Skeletal muscle satellite cell (primary cell): Measurements from ENCODE around the gene PPT2.

Experiments
- H3K27me3 ChIP-seq: 2 replicates; pipeline ENCODE4 v1.7.0; 2013; ENCODE audit warnings: low read length; ENCODE audit not compliant: control insufficient read depth, insufficient read depth
- H3K36me3 ChIP-seq: 2 replicates; pipeline ENCODE4 v1.7.0; 2013; ENCODE audit warnings: mild to moderate bottlenecking, control low read depth, low read length; ENCODE audit not compliant: insufficient read depth
- H3K4me1 ChIP-seq: 2 replicates; pipeline ENCODE4 v1.7.0; 2013; ENCODE audit warnings: low read length; ENCODE audit not compliant: control insufficient read depth, insufficient read depth
- H3K4me2 ChIP-seq: 2 replicates; pipeline ENCODE4 v1.7.0; 2013; ENCODE audit warnings: mild to moderate bottlenecking, low read length
- H3K4me3 ChIP-seq: 2 replicates; pipeline ENCODE4 v1.7.0; 2013; ENCODE audit warnings: low read length
- H3K9ac ChIP-seq: 2 replicates; pipeline ENCODE4 v1.7.0; 2013; ENCODE audit warnings: mild to moderate bottlenecking, low read depth, low read length, moderate library complexity
- H3K9me3 ChIP-seq: replicated peaks from 2 replicates; pipeline ENCODE4 v1.7.0; 2013; ENCODE audit warnings: mild to moderate bottlenecking, control low read depth, low read length

Gene PPT2

GRCh38 chr6:32195902-32196681, 42.2 kb downstream of the PPT2 start:
- Histone ChIP-seq H3K4me3 (peak overlapping the region; percentile 97), H3K4me1 (peaks cover 26% of the 10 kb centered on the region), H3K9ac (peak overlapping the region; percentile 100), H3K36me3 (no peaks in the 10 kb centered on the region), H3K27me3 (no peaks in the 10 kb centered on the region), H3K4me2 (peak overlapping the region; percentile 99), H3K9me3 (no peaks in the 10 kb centered on the region)

GRCh38 chr6:32196682-32197616, 43.0 kb downstream of the PPT2 start:
- Histone ChIP-seq H3K9ac (peak overlapping the region; percentile 100), H3K4me2 (peak overlapping the region; percentile 99), H3K9me3 (no peaks in the 10 kb centered on the region), H3K4me1 (peaks cover 25% of the 10 kb centered on the region), H3K27me3 (peaks cover 6% of the 10 kb centered on the region), H3K4me3 (peak overlapping the region; percentile 97), H3K36me3 (no peaks in the 10 kb centered on the region)

- H3K27me3 ChIP-seq = peaks cover 6% of the 10 kb centered on the region
- no peak overlapping the region for H3K4me3 ChIP-seq
- H3K4me2 ChIP-seq = no peak overlapping the region
- H3K9ac ChIP-seq = no peak overlapping the region
- H3K9me3 ChIP-seq = no peaks in the 10 kb centered on the region
- no peaks in the 10 kb centered on the region for H3K36me3 ChIP-seq
- peaks cover 19% of the 10 kb centered on the region for H3K4me1 ChIP-seq
Measured at GRCh38 chr6:32198345-32198696, 44.4 kb downstream of the PPT2 start.

GRCh38 chr6:32198866-32199265, 44.9 kb downstream of the PPT2 start:
- H3K27me3 ChIP-seq = peaks cover 7% of the 10 kb centered on the region
- no peak overlapping the region for H3K9ac ChIP-seq
- H3K9me3 ChIP-seq = no peaks in the 10 kb centered on the region
- H3K4me3 ChIP-seq = no peak overlapping the region
- H3K4me1 ChIP-seq = peaks cover 19% of the 10 kb centered on the region
- no peaks in the 10 kb centered on the region for H3K36me3 ChIP-seq
- no peak overlapping the region for H3K4me2 ChIP-seq

GRCh38 chr6:32200711-32201475, 47.0 kb downstream of the PPT2 start:
- H3K36me3 ChIP-seq = no peaks in the 10 kb centered on the region
- H3K27me3 ChIP-seq = peaks cover 13% of the 10 kb centered on the region
- no peak overlapping the region for H3K4me3 ChIP-seq
- no peaks in the 10 kb centered on the region for H3K9me3 ChIP-seq
- H3K9ac ChIP-seq = no peak overlapping the region
- peaks cover 10% of the 10 kb centered on the region for H3K4me1 ChIP-seq
- no peak overlapping the region for H3K4me2 ChIP-seq

GRCh38 chr6:32202186-32202585, 48.2 kb downstream of the PPT2 start:
- Histone ChIP-seq H3K36me3 (no peaks in the 10 kb centered on the region), H3K9ac (no peak overlapping the region), H3K4me2 (no peak overlapping the region), H3K27me3 (peaks cover 13% of the 10 kb centered on the region), H3K4me3 (no peak overlapping the region), H3K9me3 (no peaks in the 10 kb centered on the region), H3K4me1 (peaks cover under 1% of the 10 kb centered on the region)

- Histone ChIP-seq H3K36me3 (no peaks in the 10 kb centered on the region), H3K4me1 (no peaks in the 10 kb centered on the region), H3K9me3 (no peaks in the 10 kb centered on the region), H3K27me3 (peaks cover 15% of the 10 kb centered on the region), H3K4me3 (no peak overlapping the region), H3K4me2 (no peak overlapping the region), H3K9ac (no peak overlapping the region)
Measured at GRCh38 chr6:32203426-32204267, 49.7 kb downstream of the PPT2 start.

GRCh38 chr6:32204268-32204715, 50.4 kb downstream of the PPT2 start:
- H3K36me3 ChIP-seq = no peaks in the 10 kb centered on the region
- H3K4me2 ChIP-seq = no peak overlapping the region
- no peaks in the 10 kb centered on the region for H3K9me3 ChIP-seq
- H3K27me3 ChIP-seq = peaks cover 18% of the 10 kb centered on the region
- no peak overlapping the region for H3K9ac ChIP-seq
- no peaks in the 10 kb centered on the region for H3K4me1 ChIP-seq
- no peak overlapping the region for H3K4me3 ChIP-seq

- Histone ChIP-seq H3K36me3 (no peaks in the 10 kb centered on the region), H3K4me3 (no peak overlapping the region), H3K27me3 (peaks cover 20% of the 10 kb centered on the region), H3K4me1 (no peaks in the 10 kb centered on the region), H3K4me2 (no peak overlapping the region), H3K9me3 (no peaks in the 10 kb centered on the region), H3K9ac (no peak overlapping the region)
Measured at GRCh38 chr6:32208996-32209395, 55.1 kb downstream of the PPT2 start.

- H3K9ac ChIP-seq = no peak overlapping the region
- no peak overlapping the region for H3K4me2 ChIP-seq
- H3K27me3 ChIP-seq = peaks cover 18% of the 10 kb centered on the region
- no peaks in the 10 kb centered on the region for H3K9me3 ChIP-seq
- no peaks in the 10 kb centered on the region for H3K4me1 ChIP-seq
- no peak overlapping the region for H3K4me3 ChIP-seq
- H3K36me3 ChIP-seq = no peaks in the 10 kb centered on the region
Measured at GRCh38 chr6:32210191-32210601, 56.3 kb downstream of the PPT2 start.
